Muscle of arm (tissue), 12 donors: ENCODE data around the gene AGRN. TPM values are rescaled to one million over a fixed set of nuclear protein-coding genes. Genes with fewer than 3 reads are reported as not detected.
"Not testable (repeated sequence)": the region's sequence is repeated elsewhere in the genome, so short reads cannot be mapped to it uniquely, and the experiment has no call there.

ENCODE experiments used
- DNase-seq: peaks from one replicate; pipeline ENCODE4 v3.0.0-alpha.2; 2013
- polyA plus RNA-seq, 12 donors: library from polyadenylated mRNA; unstranded; fragments of 120-200 nt; gene quantifications; one replicate each; pipeline ENCODE4 v1.2.1, GENCODE V29; 2013; ENCODE audit not compliant: insufficient read length in 12 of 12

AGRN gene
- polyA plus RNA-seq, 12 donors, result 26.2 to 84.3 (median 35.7) TPM; not detected in 1

DNA sequence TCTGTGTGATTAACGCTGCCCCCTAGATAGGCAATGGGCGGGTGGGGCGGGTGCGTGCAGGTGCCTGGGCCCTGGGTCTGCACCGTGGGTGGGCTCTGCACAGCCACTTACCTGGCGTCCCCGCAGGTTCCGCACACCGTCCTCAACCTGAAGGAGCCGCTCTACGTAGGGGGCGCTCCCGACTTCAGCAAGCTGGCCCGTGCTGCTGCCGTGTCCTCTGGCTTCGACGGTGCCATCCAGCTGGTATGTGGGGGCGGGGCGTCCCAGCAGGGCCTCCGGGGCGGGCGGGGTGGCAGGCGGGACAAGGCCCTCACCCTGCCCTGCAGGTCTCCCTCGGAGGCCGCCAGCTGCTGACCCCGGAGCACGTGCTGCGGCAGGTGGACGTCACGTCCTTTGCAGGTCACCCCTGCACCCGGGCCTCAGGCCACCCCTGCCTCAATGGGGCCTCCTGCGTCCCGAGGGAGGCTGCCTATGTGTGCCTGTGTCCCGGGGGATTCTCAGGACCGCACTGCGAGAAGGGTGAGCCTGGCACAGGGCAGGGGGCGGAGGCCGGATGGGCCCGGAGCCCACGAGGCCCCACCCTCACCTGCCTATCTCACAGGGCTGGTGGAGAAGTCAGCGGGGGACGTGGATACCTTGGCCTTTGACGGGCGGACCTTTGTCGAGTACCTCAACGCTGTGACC, 31.3 kb downstream of the AGRN start:
- DNase-seq, result no peak

DNA sequence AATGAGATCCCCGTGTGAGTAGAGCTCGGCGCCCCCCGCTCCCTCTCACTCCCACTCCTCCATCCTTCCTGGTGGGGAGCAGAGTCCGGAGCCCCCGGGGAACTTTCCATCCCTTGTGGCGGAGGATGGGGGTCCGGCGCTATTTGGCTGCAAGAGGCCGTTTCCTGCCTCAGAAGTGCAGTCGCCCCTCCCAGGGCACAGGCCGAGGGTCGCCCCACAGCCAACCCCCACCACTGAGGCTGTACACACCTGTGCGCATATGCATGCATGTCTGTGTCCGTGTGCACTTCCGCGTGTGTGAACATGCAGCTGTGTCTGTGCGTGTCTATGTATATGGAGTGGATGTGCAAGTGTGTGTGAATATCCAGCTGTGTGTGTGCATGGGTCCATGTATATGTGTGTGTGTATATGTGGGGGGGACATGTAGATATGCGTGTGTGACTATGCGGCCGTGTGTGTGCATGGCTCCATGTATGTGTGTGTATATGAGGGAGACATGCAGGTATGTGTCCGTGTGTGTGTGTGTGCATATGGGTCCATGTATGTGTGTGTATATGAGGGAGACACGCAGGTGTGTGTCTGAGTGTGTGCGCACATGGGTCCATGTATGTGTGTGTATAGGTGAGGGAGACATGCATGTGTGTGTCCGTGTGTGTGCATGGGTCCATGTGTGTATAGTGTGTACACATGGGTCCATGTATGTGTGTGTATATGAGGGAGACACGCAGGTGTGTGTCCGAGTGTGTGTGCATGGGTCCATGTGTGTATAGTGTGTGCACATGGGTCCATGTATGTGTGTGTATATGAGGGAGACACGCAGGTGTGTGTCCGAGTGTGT, 32.3 kb downstream of the AGRN start:
- DNase-seq, result no peak

DNA sequence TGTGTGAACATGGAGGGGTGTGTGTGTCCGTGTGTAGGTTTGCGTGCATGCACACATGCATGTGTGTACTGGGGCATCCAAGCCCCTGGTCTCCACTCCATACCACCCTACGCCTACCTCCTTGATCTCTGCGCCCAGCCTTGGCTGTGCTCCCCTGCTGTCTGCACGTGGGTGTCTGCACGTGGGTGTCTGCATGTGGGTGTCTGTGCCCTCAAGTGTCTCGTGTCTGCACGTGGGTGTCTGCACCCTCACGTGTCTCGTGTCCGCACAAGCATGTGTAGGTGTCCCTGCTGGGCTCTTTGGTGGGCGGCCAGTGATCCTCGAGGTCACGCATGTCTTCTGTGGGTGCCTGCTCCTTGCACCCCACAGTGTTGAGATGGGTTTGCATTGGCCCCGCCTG, 33.1 kb downstream of the AGRN start:
- no peak for DNase-seq

DNA sequence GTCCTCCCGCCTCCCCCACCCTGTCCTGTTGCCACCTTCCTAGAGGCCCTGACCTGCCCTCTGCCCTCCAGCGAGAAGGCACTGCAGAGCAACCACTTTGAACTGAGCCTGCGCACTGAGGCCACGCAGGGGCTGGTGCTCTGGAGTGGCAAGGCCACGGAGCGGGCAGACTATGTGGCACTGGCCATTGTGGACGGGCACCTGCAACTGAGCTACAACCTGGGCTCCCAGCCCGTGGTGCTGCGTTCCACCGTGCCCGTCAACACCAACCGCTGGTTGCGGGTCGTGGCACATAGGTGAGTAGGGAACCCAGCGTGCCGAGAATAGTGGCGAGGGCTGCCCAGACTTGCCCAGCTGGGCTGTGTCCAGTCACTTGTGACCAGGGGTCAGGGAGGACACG, 33.8 kb downstream of the AGRN start:
- DNase-seq, result no peak

DNA sequence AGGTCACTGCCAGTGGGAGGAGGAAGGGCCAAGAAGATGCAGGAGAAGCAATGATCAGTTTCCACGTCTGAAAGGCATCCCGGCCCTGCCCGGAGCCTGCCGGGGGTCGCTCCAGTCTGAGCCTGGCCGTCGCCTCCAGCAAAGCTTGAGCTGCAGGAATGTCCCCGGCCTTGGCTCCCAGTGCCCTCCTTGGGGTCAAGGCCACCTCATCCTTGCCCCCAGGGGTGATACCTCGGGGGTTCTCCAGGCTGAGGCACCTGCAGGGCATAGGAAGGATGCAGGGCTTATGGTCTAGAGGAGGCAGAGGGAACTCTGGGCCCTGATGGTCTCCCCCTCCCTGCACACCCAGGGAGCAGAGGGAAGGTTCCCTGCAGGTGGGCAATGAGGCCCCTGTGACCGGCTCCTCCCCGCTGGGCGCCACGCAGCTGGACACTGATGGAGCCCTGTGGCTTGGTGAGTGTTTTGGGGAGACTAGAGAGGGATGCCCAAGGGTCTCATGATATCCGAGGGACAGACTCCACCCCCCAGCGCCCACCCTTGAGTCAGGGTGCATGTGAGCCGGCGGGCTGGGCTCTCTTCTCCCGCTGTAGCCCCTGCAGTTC, 34.3 kb downstream of the AGRN start:
- DNase-seq, result no peak

DNA sequence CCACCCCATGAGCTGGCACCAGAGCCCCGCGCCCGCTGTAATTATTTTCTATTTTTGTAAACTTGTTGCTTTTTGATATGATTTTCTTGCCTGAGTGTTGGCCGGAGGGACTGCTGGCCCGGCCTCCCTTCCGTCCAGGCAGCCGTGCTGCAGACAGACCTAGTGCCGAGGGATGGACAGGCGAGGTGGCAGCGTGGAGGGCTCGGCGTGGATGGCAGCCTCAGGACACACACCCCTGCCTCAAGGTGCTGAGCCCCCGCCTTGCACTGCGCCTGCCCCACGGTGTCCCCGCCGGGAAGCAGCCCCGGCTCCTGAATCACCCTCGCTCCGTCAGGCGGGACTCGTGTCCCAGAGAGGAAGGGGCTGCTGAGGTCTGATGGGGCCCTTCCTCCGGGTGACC, 35.1 kb downstream of the AGRN start:
- no peak for DNase-seq

DNA sequence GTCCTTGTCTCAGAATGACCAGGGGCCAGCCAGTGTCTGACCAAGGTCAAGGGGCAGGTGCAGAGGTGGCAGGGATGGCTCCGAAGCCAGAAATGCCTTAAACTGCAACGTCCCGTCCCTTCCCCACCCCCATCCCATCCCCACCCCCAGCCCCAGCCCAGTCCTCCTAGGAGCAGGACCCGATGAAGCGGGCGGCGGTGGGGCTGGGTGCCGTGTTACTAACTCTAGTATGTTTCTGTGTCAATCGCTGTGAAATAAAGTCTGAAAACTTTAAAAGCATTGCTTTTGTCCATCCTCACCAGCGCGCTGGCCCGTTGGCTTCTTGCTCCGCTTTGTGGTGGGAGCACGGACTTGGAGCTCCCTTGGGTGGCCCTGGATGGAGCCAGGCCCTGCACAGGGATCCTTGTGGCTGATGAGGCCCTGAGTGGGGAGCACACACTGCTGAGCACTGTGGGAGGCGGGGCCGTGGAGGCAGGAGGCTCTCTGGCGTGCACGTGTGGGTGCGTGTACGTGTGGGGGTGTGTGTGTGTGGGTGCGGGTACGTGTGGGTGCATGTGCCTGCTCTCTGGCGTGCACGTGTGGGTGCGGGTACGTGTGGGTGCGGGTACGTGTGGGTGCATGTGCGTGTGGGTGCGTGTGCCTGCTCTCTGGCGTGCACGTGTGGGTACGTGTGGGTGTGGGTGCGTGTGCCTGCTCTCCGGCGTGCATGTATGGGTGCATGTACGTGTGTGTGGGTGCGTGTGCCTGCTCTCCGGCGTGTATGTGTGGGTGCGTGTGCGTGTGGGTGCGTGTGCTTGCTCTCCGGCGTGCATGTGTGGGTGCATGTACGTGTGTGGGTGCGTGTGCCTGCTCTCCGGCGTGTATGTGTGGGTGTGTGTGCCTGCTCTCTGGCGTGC, 36.2 kb downstream of the AGRN start:
- no peak for DNase-seq

DNA sequence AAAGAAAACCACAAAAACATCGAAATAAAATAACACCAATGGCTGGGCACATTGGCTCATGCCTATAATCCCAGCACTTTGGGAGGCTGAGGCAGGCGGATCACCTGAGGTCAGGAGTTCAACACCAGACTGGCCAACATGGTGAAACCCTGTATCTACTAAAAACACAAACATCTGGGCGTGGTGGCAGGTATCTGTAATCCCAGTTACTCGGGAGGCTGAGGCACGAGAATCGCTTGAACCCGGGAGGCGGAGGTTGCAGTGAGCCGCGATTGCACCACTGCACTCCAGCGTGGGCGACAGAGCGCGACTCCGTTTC, 37.8 kb downstream of the AGRN start:
- not testable (repeated sequence) for DNase-seq

DNA sequence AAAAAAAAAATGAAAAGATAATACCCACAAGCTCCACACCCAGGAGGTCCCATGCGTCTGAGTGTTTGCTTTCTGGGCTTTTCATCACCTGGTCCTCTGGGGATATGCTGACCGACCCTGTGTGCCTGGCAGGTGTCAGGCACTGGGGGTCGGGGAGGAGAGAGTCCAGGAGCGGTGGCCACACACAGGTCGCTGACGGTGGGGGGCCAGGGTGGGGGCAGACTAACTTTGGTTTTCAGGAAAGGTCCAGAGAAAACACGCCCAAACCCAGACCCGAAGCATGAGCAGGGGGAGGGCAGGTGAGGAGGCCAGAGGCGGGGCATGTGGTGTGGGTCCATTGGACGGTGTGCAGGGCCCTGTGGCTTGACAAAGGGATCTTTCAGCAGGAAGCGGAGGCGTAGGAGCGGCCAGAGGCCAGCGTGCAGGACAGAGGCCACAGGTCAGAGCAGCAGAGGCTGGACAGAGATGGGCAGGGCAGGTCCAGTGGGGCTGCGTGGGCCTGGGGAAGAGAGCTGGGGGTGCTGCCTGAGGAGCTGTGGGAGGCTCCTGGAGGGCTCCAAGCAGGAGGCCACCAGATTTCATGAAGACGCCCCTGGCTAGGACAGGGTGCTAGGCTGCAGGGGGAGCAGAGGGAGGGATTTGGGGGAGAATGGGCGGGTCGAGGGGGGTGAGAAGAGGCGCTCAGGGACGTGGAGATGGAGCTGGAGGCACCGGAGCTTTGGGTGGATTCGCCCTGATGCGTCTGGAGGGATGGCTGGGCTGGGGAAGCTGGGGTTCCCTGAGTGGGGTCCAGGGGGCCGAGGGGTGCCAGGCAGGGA, 38.4 kb downstream of the AGRN start:
- DNase-seq, result no peak

DNA sequence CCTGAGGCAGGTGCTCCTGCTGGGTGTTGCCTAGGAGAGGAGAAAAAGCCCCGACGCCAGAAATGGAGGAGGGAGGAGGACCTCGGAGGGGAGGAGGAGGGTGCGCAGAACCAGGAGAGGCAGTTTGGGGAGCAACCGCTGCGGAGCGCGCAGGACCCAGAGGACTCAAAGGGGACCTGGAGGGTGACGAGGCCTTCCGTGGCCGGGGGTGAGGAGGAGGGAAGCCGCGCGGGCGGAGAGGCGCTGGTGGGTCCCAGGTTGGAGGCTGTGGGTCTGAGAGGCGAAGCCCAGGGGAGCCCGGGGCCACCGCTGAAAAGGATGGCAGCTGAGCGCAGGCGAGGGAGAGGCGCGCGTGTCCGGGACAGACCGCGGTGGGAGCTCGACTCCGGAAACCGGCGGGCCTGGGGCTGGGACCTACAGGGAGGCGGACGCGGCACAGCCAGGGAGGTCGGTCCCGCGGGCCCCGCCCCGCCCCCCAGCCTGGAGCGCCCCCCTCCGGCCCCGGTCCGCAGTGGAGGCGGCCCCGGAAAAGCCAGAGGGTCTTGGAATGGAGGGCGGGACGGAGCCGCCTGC, 39.1 kb downstream of the AGRN start:
- DNase-seq, result no peak

DNA sequence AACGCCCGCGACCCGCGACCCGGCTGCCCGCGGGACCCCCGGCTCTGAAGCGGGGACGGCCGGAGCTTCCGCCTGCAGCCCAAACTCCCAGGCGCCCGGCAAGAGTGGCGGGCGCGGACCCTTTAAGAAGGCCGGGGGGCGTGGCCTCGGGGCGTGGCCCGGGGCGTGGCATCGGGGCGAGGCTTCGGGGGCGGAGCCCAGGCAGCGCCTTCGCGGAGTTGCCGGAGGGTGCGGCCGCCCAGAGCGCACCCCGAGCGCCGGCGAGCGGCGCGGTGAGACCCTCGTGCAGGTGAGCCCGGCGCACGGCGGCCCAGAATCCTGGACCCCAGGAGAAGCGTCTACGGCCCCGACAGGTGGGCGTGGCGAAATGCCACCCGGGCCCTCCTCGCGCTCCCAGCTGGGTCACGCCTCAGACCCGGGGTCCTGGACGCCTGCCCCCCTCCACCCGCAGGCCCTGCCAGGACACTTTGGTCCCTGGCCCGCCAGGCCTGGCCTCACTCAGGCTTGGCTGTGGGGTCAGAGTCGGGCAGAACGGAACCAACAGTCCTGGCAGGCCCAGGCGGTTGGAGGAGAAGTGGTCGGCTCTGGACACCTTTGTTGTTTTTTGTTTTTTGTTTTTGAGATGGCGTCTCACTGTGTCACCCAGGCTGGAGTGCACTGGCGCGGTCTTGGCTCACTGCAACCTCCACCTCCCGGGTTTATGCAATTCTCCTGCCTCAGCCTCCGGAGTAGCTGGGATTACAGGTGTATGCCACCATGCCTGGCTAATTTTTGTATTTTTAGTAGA, 39.8 kb downstream of the AGRN start:
- peak; percentile 35 for DNase-seq

DNA sequence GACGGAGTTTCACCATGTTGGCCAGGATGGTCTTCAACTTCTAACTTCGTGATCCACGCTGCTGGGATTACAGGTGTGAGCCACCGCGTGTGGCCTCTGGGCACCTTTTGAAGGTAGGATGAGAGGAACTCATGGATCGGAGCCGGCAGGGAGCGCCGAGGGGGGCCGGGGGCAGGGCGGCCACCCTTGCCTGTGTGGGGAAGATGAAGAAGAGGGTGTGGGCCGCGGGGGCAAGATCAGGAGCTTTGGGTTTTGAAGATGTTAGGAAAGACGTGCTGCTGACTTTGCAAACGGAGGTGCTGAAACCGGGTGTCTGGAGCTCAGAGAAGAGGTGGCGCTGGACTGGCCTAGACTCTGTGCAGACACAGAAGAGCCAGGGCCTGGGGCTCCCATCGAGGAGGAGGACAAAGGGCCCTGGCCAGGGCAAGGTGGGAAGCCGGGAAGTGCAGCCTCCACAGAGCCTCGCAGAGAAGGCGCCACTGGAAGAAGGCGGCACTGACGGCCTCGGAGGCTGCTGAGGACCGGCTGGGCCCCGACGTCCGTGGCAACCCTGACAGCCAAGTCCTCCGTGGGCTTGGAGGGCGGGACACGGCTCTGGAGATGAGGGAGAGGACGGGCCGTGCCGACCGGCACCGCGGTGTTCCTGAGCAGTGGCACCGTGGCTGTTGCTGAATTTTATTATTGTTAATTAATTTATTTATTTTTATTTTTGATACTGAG, 40.5 kb downstream of the AGRN start:
- no peak for DNase-seq

DNA sequence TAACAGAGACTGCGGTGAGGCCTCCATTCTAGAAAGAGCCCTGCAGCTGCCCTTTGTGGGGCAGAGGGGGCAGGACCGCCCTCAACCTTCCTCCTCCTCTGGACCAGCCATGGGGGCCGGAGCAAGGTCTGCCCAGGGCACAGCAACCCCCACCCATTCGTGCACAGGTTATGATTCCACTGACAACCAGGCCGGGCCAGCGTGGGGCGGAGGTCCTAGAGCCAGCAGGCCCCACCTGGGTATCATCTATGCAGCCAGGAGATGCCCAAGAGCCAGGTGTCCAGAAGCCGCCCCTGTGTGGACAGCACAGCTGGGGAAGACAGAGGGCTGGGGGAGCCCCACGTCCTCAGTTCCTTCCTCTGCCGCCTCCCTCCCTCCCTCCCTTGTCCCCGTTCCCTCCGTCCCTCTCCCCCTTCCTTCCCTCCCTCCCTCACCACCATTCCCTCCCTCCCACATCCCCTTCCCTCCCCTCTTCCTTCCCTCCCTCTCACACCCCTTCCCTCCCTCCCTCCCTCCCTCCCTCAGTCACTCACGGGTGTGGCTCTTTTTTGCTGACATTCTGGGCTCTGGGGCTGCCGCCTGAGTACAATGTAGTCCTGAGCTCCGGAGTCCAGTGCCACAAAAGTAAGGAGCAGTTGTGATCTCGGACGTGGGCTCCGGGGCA, 41.9 kb downstream of the AGRN start:
- no peak for DNase-seq

DNA sequence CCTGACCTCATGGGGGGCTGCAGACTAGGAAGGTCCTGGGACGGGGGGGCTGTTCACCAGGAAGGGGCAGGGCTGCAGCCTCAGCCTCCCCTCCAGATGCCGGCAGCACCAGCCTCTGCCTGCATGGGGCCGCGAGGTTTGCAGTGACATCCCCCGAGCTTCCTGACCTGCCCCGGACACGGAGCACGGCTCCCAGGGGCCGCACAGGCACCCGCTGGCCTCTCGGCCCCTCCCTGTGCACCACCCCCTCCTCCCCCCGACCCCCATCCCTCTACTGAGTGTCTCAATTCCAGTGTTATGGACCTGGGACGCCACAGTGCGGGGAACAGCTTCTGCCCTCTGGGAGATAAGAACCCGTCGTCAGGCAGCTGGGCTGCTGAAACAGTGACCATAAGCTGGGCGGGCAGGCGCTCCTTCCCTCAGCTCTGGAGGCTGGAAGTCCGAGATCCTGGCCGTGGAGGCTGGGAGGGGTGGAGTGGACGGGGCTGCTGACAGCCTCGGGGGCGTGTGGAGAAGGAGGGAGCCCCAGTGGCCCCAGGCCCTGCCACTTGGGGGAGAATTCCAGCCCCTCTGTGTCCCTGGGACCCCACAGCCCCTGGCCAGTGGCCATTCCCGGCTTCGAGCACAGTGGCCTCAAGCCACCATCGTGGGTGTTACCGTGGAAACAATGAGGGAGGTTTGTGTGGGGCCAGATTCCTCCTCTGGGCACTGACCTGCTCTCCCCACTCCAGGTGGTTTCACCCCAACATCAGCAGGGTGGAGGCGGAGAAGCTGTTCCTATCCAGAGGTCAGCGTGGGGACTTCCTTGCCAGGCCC, 42.6 kb downstream of the AGRN start:
- no peak for DNase-seq

DNA sequence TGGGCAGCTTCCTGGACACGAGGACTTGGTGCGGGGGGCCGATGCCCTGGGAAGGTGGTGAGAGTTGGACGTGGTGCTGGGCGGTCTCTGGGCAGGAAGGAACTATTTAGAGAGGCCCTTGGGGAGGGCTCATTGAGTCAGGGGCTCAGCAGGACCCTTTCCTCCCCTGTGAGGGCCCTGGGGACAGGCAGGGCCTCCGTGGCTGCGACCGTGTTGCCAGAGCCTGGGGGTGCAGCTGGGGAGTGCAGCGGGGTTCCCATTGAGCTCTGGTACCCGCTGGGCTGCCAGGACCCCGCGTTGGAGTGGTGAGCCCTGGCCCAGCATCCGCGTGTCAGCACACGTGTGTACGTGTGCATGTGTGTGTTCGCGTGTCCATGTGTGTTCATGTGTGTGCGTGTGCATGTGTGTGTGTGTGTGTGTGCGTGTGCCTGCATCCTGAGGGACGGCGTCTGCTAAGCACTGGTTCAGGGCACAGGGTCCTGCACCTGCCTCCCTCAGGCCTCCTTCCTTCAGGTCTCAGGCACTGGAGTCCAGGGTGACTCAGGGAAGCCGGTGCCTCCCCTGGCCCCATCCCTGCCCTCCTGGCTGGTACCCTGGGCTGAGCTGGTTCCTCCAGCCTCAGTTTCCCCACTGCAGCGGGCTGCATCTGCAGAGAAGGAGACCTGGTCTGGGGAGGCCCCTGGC, 43.5 kb downstream of the AGRN start:
- no peak for DNase-seq

DNA sequence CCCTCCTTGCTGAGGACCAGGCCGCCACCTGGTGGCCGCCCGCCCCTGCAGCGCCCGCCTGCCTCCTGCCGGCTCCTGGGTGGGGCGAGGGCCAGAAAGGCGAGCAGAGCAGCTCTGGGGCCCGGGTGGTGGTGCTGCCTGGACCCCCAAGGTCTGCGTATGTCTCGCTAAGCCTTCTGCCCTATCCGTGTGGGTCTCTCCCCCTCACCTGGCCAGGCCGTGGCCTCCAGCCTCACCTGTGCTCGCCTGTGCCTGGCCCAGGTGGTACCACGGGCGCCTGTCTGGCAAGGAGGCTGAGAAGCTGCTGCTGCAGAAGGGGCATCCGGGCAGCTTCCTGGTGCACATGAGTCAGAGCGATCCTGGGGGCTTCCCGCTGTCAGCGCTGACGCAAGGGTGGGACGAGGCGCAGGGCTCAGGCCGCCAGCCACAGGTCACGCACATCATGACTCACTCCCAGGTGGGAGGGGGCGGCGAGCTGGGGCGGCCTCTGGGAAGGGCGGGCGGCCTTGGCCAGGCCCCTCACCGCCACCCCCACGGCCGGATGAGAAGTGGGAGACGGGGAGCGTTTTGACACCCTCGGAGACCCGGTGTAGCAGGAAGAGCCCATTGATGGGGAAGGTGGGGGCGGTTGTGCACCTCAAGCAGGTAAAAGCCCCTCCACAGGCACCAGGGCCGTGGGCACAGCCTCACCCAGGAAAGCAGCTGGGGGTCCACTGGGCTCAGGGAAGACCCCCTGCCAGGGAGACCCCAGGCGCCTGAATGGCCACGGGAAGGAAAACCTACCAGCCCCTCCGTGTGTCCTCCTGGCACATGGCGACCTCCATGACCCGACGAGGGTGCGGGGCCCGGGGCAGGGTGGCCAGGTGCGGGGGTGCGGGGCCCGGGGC, 44.3 kb downstream of the AGRN start:
- DNase-seq, result no peak
